Activated CD8-positive, alpha-beta T cell treated with anti-CD3 and anti-CD28 coated beads, Interleukin-2, amount 10 ng/mL, durations not matched to agents 7 days and 5 days (primary cell): Measurements from ENCODE around the gene TLE3. TPM values are rescaled to one million over a fixed set of nuclear protein-coding genes. Genes with fewer than 3 reads are reported as not detected.
A peak's percentile ranks its signal among the peaks of the same experiment; 100 is the strongest.

Experiments
- ATAC-seq: fragments of 150-1000 bp; cut with Tn5 transposase; one replicate; pipeline ENCODE4 v1.10.0; 2021; ENCODE audit warnings: moderate library complexity
- CTCF ChIA-PET: fragments of 350-600 bp; sonication (Branson Sonifier 250); formaldehyde crosslinking; loops from one replicate; lab custom pipeline; 2021; ENCODE audit warnings: antibody characterized with exemption; lab: Charles Lee
- POLR2A ChIA-PET: fragments of 350-600 bp; sonication (Branson Sonifier 250); formaldehyde crosslinking; loops from one replicate; lab custom pipeline; 2021; ENCODE audit warnings: antibody characterized with exemption; lab: Charles Lee
- DNase-seq: peaks from one replicate; pipeline ENCODE4 v3.0.0-alpha.2; 2020
- H3K27ac Mint-ChIP-seq: one replicate; pipeline ENCODE4 v1.8.0; 2021; ENCODE audit warnings: mild to moderate bottlenecking, mixed read lengths
- H3K27me3 Mint-ChIP-seq: one replicate; pipeline ENCODE4 v1.8.0; 2021; ENCODE audit warnings: low read depth, mixed read lengths
- H3K36me3 Mint-ChIP-seq: one replicate; pipeline ENCODE4 v1.8.0; 2021; ENCODE audit warnings: low read depth, mixed read lengths
- H3K4me1 Mint-ChIP-seq: one replicate; pipeline ENCODE4 v1.8.0; 2021; ENCODE audit warnings: low read depth, mixed read lengths
- H3K4me3 Mint-ChIP-seq: one replicate; pipeline ENCODE4 v1.8.0; 2021; ENCODE audit warnings: mild to moderate bottlenecking, mixed read lengths
- H3K9me3 Mint-ChIP-seq: one replicate; pipeline ENCODE4 v1.8.0; 2022; ENCODE audit warnings: mixed read lengths; ENCODE audit not compliant: insufficient read depth
- total RNA-seq, 2 experiments: library from RNA; stranded (reverse); gene quantifications; one replicate each; pipeline ENCODE4 v1.2.3, GENCODE V29; 2021

The TLE3 gene
- total RNA-seq, 2 experiments from 2014 or later = 64.0 to 71.1 TPM

- H3K9me3 Mint-ChIP-seq = no peaks in the 10 kb centered on the region
- no peaks in the 10 kb centered on the region for H3K27me3 Mint-ChIP-seq
- ChIA-PET CTCF (interaction anchor here (1.1 kb wide), 1 partner anchor 12 kb away, joined by 3 read pairs; no protein-coding TSS in a partner anchor), POLR2A (no interaction called here)
- no peak overlapping the region for H3K27ac Mint-ChIP-seq
- DNase-seq = no peak
- ATAC-seq = no peak
- H3K4me1 Mint-ChIP-seq = no peaks in the 10 kb centered on the region
- peaks cover 37% of the 10 kb centered on the region for H3K36me3 Mint-ChIP-seq
- no peak overlapping the region for H3K4me3 Mint-ChIP-seq
These were observed 32.6 kb downstream of the TLE3 start for GRCh38 chr15:70065006-70065722.

DNA sequence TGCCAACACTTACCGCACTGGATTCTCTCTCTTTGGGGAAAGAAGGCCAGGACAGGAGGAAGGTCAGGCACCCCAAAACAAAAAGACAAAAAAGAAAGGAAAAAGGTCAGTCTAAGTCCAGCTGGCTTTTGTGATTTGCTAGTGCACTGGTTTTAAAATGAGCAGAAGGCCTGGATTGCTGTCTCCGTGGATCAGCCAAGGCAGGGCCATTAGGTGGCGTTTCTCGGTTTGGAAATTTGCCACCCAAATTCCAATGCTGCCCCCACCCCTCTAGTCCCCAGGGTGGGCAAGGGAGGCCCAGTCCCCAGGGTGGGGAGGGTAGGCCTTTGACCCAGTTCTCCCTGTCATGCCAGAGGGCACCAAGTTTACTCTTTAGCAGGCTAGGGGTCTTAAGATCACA lies 33.3 kb downstream of the TLE3 start:
- Mint-ChIP-seq H3K27ac (no peak overlapping the region), H3K27me3 (no peaks in the 10 kb centered on the region), H3K9me3 (no peaks in the 10 kb centered on the region), H3K36me3 (peaks cover 38% of the 10 kb centered on the region), H3K4me3 (no peak overlapping the region), H3K4me1 (no peaks in the 10 kb centered on the region)
- POLR2A ChIA-PET = no interaction called here
- DNase-seq (no peak), ATAC-seq (no peak)
- CTCF ChIA-PET = interaction anchor here (1.1 kb wide), 1 partner anchor 12 kb away, joined by 3 read pairs; no protein-coding TSS in a partner anchor

GRCh38 chr15:70063980-70064379 lies 33.7 kb downstream of the TLE3 start:
- H3K36me3 Mint-ChIP-seq = peaks cover 41% of the 10 kb centered on the region
- ChIA-PET POLR2A (no interaction called here), CTCF (interaction anchor here (0.6 to 1.3 kb wide), 3 partner anchors 336 to 488 kb away, joined by 3 to 4 read pairs (median 3); no protein-coding TSS in a partner anchor)
- H3K27ac Mint-ChIP-seq = no peak overlapping the region
- no peaks in the 10 kb centered on the region for H3K9me3 Mint-ChIP-seq
- ATAC-seq (no peak), DNase-seq (no peak)
- H3K4me1 Mint-ChIP-seq = no peaks in the 10 kb centered on the region
- no peak overlapping the region for H3K4me3 Mint-ChIP-seq
- H3K27me3 Mint-ChIP-seq = no peaks in the 10 kb centered on the region

DNA sequence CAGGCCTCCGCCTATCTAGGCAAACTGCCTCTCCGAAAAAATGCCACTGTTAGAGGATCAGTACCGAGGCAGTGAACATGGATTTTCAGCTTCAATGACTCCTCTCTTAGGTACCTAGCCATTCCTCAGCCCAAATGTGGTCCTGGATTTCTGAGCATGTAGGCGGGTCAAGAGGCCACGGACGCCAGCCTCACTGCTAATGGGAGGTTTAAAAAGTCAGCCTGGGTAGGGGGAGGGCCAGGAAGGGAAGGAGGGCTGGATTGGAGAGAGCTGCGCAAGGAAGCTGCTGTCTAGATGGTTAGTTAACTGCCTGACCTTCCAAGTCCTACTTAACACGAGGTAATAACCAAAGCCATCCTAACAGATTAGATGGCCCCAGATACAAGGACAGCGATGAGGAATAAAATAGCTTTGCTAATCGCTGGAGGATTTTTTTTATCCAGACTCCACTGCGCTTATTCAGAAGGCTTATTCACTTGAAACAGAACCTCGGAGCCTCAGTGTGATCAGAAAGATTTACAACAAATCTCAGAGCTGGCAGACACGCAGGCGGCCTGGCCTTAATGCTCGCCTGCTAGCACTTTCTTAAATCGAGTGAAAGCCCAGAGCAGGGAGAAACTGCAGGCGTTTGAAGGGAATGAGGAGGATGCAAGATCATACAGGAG lies 34.3 kb downstream of the TLE3 start:
- peaks cover 41% of the 10 kb centered on the region for H3K36me3 Mint-ChIP-seq
- no peak for DNase-seq
- H3K27me3 Mint-ChIP-seq = no peaks in the 10 kb centered on the region
- no peak overlapping the region for H3K27ac Mint-ChIP-seq
- ATAC-seq = no peak
- ChIA-PET CTCF (interaction anchor here (0.6 to 1.3 kb wide), 3 partner anchors 335 to 487 kb away, joined by 3 to 4 read pairs (median 3); no protein-coding TSS in a partner anchor), POLR2A (no interaction called here)
- H3K9me3 Mint-ChIP-seq = no peaks in the 10 kb centered on the region
- H3K4me3 Mint-ChIP-seq = no peak overlapping the region
- no peaks in the 10 kb centered on the region for H3K4me1 Mint-ChIP-seq

- Mint-ChIP-seq H3K27me3 (no peaks in the 10 kb centered on the region), H3K4me1 (no peaks in the 10 kb centered on the region), H3K36me3 (peaks cover 48% of the 10 kb centered on the region), H3K4me3 (no peak overlapping the region), H3K27ac (peak overlapping the region; percentile 49), H3K9me3 (no peaks in the 10 kb centered on the region)
- CTCF ChIA-PET = no interaction called here
- POLR2A ChIA-PET = no interaction called here
- no peak for DNase-seq
- no peak for ATAC-seq
These were observed 35.3 kb downstream of the TLE3 start for GRCh38 chr15:70062321-70062956.

GRCh38 chr15:70061696-70062270 lies 35.9 kb downstream of the TLE3 start:
- DNase-seq (no peak), ATAC-seq (no peak)
- Mint-ChIP-seq H3K27ac (no peak overlapping the region), H3K27me3 (no peaks in the 10 kb centered on the region), H3K9me3 (no peaks in the 10 kb centered on the region), H3K4me3 (no peak overlapping the region), H3K36me3 (peaks cover 51% of the 10 kb centered on the region), H3K4me1 (no peaks in the 10 kb centered on the region)
- ChIA-PET CTCF (no interaction called here), POLR2A (interaction anchor here (0.6 kb wide), 1 partner anchor 35 kb away, joined by 3 read pairs; no protein-coding TSS in a partner anchor)

DNA sequence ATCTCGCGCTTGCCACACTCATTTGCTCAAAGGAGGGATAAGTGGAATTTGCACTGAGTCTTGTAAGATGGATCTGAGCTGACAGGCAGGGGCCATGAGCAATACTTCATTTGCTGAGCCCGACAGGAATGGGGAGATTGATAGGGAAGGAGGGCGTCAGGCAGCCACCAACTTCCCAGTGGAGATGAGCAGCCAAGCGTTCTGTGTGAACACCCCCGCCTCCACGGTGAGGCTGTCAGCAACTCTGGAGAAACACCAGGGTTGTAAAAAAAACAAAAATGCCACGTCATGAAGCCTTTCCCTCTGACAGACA lies 36.8 kb downstream of the TLE3 start:
- Mint-ChIP-seq H3K9me3 (no peaks in the 10 kb centered on the region), H3K27me3 (no peaks in the 10 kb centered on the region), H3K27ac (no peak overlapping the region), H3K36me3 (peaks cover 46% of the 10 kb centered on the region), H3K4me3 (no peak overlapping the region), H3K4me1 (no peaks in the 10 kb centered on the region)
- ChIA-PET CTCF (no interaction called here), POLR2A (no interaction called here)
- DNase-seq (no peak), ATAC-seq (no peak)

DNA sequence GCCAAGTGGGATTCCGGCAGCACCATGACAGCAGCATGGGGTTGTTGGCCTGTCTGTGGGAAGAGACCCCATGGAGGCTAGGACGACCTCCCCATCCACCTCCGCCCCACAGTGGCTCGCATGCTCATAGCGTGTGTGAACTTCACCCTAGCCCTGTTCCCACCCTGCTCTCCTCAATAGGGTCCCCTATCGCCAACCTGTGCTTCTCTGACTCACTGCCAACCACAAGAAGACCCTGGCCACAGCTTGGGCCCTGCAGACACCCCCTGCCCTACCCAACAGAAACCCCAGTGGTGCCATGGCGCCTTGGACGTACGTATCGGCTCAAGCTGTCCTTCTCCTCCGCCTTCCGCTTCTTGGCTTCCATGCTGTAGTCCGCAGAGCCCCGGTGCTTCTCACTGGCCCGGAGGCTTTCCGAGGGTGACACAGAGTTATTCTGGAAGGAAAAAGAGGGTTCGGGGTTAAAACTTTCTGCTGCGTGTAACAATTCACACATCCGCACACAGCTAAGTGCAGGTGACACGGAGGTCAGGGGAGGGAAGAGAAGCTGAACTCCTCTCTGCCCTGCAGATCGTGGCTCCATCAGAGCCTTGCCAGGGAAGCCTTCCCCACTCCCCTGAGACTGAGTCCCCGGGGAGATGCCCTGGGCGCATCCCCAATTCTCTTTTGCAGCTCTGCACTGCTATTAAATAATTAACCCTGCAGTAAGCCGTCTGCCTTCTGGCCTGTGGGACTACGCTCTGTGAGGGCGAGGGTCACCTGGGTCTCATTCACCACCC lies 37.3 kb downstream of the TLE3 start:
- no peaks in the 10 kb centered on the region for H3K4me1 Mint-ChIP-seq
- no peak overlapping the region for H3K4me3 Mint-ChIP-seq
- ATAC-seq = no peak
- H3K27me3 Mint-ChIP-seq = no peaks in the 10 kb centered on the region
- no peaks in the 10 kb centered on the region for H3K9me3 Mint-ChIP-seq
- DNase-seq = no peak
- CTCF ChIA-PET = no interaction called here
- POLR2A ChIA-PET = no interaction called here
- H3K36me3 Mint-ChIP-seq = peaks cover 50% of the 10 kb centered on the region
- H3K27ac Mint-ChIP-seq = no peak overlapping the region

DNA sequence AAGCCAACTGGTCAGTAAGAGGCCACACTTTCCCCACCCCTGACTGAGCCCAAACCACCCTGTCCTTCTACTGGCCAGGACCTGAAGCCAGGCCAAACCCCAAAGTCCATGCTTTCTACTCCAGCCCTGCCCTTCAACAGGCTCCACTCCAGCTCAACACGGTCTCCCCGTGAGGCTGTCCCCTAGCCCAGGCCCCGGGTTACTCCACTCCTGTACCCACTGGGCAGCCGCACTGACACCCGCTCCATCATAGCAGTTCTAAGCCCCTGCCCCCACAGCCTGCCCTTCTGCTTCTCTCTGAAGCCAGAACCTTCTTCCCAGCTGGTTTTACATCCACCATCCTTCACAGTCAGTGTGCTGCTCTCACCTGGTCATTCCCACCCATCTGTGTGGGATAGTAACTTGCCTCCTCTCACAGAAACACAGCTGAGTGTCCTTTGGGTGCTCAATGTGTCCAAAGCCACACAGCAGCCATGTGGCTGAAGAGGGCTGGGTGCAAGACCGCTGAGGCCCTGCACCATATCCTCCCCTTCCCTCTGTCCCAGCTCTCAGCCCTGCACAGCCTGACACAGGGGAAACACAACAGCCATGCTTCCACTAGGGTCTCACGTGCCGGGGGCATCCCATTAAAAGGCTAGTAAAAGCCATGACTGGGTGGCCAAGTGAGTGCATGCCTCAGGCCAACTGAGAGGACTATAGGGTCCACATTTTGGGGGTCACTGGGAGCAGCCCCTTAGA lies 38.1 kb downstream of the TLE3 start:
- Mint-ChIP-seq H3K9me3 (no peaks in the 10 kb centered on the region), H3K4me1 (no peaks in the 10 kb centered on the region), H3K27me3 (no peaks in the 10 kb centered on the region), H3K4me3 (no peak overlapping the region), H3K36me3 (peaks cover 57% of the 10 kb centered on the region), H3K27ac (no peak overlapping the region)
- ChIA-PET CTCF (no interaction called here), POLR2A (no interaction called here)
- ATAC-seq = no peak
- no peak for DNase-seq

DNA sequence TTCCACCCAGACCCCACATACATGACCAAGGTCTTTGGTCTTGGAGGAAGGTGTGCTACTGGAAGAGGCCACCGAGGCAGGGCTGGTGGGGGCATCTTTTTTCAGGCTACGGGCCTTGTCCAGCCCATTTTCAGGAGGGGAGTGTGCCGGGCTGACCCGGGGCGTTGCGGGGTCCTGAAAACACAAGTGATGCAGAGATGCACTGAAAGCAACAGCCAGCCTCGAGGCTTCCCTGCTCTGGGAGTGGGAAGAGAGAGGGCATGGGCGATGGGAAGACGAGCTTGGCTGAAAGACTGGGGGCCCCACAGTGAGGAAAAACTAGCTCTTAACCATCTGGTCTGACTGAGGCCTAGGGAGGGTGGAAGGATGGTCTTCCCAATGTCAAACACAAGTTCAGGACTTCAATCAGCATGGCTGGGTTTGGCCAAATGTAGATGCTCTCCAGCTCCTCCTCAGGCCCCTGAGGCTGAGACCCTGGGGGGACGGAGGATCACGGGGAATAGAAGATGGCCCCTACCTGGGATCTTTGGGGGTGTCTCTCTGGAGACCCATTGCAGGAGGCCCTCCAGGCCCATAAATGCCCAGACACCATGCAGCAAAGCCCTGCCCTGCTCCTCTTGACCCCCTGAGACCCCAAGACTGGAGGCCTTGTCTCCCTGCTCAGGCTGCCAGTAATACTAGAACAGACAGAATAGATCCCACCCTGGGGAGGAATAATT lies 38.9 kb downstream of the TLE3 start:
- ATAC-seq (no peak), DNase-seq (no peak)
- no peaks in the 10 kb centered on the region for H3K4me1 Mint-ChIP-seq
- no peak overlapping the region for H3K4me3 Mint-ChIP-seq
- POLR2A ChIA-PET = interaction anchor here (1.5 kb wide), 1 partner anchor 39 kb away, joined by 3 read pairs; the partner anchor contains the start of gene TLE3
- no peak overlapping the region for H3K27ac Mint-ChIP-seq
- no peaks in the 10 kb centered on the region for H3K27me3 Mint-ChIP-seq
- peaks cover 60% of the 10 kb centered on the region for H3K36me3 Mint-ChIP-seq
- H3K9me3 Mint-ChIP-seq = no peaks in the 10 kb centered on the region
- CTCF ChIA-PET = no interaction called here
